Stimulated activated CD4-positive, alpha-beta T cell treated with anti-CD3 and anti-CD28 coated beads, Interleukin-2, amount 100 ng/mL, for 4 hours (primary cell): ENCODE measurements around the gene TOMM22.

Experiments
- DNase-seq: peaks from one replicate; pipeline ENCODE4 v3.0.0-alpha.2; 2020; ENCODE audit warnings: low read depth

Gene TOMM22

GRCh38 chr22:38696606-38697424 is 15.1 kb downstream of the TOMM22 start:
- DNase-seq = peak; percentile 39

GRCh38 chr22:38697425-38698089 is 15.8 kb downstream of the TOMM22 start:
- DNase-seq = no peak

- DNase-seq = no peak
Measured at GRCh38 chr22:38698407-38699094, 16.8 kb downstream of the TOMM22 start.

- DNase-seq = no peak
Measured at GRCh38 chr22:38699143-38699542, 17.4 kb downstream of the TOMM22 start.

GRCh38 chr22:38699784-38700183 is 18.0 kb downstream of the TOMM22 start:
- DNase-seq = no peak

- no peak for DNase-seq
Measured at GRCh38 chr22:38700270-38700788, 18.6 kb downstream of the TOMM22 start.

- peak; percentile 96 for DNase-seq
Measured at GRCh38 chr22:38700789-38701628, 19.3 kb downstream of the TOMM22 start, which contains the start of gene JOSD1. Gene JOSD1, minus strand, starts transcription at chr22:38700943. Its CDS starts 956 bp downstream, at chr22:38699987.

GRCh38 chr22:38704654-38705234 is 23.0 kb downstream of the TOMM22 start:
- no peak for DNase-seq

GRCh38 chr22:38705235-38706100 is 23.7 kb downstream of the TOMM22 start, which contains the start of gene GTPBP1:
Gene GTPBP1, plus strand, starts transcription at chr22:38705944. Its CDS starts 12 bp downstream, at chr22:38705956.
- DNase-seq = peak; percentile 98

GRCh38 chr22:38706101-38706900 is 24.5 kb downstream of the TOMM22 start:
- DNase-seq = peak; percentile 34

- DNase-seq = no peak
Measured at GRCh38 chr22:38706901-38707195, 25.1 kb downstream of the TOMM22 start.

GRCh38 chr22:38707346-38707745 is 25.6 kb downstream of the TOMM22 start:
- DNase-seq = no peak

GRCh38 chr22:38707984-38708383 is 26.2 kb downstream of the TOMM22 start:
- DNase-seq = no peak

GRCh38 chr22:38709306-38709705 is 27.5 kb downstream of the TOMM22 start:
- DNase-seq = no peak

- no peak for DNase-seq
Measured at GRCh38 chr22:38710351-38710750, 28.6 kb downstream of the TOMM22 start.

GRCh38 chr22:38710866-38711265 is 29.1 kb downstream of the TOMM22 start:
- no peak for DNase-seq

GRCh38 chr22:38712486-38713207 is 30.9 kb downstream of the TOMM22 start:
- DNase-seq = no peak

- DNase-seq = no peak
Measured at GRCh38 chr22:38713921-38714320, 32.2 kb downstream of the TOMM22 start.
